ENCODE results near the gene ATIC. TPM values are rescaled to one million over a fixed set of nuclear protein-coding genes. Genes with fewer than 3 reads are reported as not detected.

The ATIC gene
- total and polyA plus RNA-seq, 2 donors (not counting 1 experiment from before 2014, with no cell fraction given): 40.3 to 92.7 TPM

DNA sequence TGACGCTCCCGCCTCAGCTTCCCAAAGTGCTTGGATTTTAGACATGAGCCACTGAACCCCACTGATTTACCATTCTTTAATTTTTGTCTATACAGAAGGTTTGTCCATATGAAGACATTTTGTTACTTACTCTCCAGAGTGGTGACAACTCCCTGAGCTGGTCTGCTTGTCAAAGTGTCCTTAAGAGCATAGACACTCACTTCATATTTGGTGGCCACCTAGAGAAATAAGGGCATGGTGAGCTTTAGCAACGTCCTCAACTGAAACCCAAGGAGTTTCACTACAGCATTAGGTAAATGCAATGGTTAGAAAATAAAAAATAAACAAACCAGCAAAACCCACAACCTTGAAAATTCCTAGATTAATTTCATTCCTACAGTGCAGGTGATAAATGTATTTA lies 66.2 kb downstream of the ATIC start:
- Histone ChIP-seq H3K9ac (ENCODE audit: insufficient read depth, low read length) (no peak overlapping the region), H3K4me2 (ENCODE audit: extremely low read depth, insufficient read depth, low read length) (no peak overlapping the region), H3K36me3 (ENCODE audit: control insufficient read depth, insufficient read depth, low read length) (peaks cover 35% of the 10 kb centered on the region), H3K27ac (ENCODE audit: insufficient read depth, low read length) (no peak overlapping the region), H4K20me1 (ENCODE audit: control insufficient read depth, extremely low read depth, insufficient read depth, low read length) (no peaks in the 10 kb centered on the region), H3K9me3 (ENCODE audit: control insufficient read depth, insufficient read depth, low read depth, low read length) (no peaks in the 10 kb centered on the region), H3K4me3 (replicated peaks in 1 of 4; ENCODE audit: control extremely low read depth in 1 of 4, insufficient read depth in 1 of 4, low read depth in 3 of 4, low read length in 4 of 4) (no peak overlapping the region), H3K4me1 (ENCODE audit: control insufficient read depth, extremely low read depth, insufficient read depth, low read length) (no peaks in the 10 kb centered on the region), H3K79me2 (ENCODE audit: control insufficient read depth, insufficient read depth, low read length) (peaks cover 5% of the 10 kb centered on the region), H3K27me3 (ENCODE audit: control insufficient read depth, insufficient read depth, low read length) (no peaks in the 10 kb centered on the region), H2AFZ (ENCODE audit: low read length) (no peak overlapping the region)
- no peak for DNase-seq (ENCODE audit: low read depth in 2 of 2)
- TF ChIP-seq, protein P1, sequence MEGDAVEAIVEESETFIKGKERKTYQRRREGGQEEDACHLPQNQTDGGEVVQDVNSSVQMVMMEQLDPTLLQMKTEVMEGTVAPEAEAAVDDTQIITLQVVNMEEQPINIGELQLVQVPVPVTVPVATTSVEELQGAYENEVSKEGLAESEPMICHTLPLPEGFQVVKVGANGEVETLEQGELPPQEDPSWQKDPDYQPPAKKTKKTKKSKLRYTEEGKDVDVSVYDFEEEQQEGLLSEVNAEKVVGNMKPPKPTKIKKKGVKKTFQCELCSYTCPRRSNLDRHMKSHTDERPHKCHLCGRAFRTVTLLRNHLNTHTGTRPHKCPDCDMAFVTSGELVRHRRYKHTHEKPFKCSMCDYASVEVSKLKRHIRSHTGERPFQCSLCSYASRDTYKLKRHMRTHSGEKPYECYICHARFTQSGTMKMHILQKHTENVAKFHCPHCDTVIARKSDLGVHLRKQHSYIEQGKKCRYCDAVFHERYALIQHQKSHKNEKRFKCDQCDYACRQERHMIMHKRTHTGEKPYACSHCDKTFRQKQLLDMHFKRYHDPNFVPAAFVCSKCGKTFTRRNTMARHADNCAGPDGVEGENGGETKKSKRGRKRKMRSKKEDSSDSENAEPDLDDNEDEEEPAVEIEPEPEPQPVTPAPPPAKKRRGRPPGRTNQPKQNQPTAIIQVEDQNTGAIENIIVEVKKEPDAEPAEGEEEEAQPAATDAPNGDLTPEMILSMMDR (conservative IDR thresholded peaks at IDR 0.05 in 1 of 2, IDR thresholded peaks at IDR 0.05 in 1 of 2; ENCODE audit: low read depth in 1 of 2, low read length in 2 of 2): no peak
- TF ChIP-seq EZH2 (IDR thresholded peaks at IDR 0.05; ENCODE audit: low read length, missing control alignments): no peak

DNA sequence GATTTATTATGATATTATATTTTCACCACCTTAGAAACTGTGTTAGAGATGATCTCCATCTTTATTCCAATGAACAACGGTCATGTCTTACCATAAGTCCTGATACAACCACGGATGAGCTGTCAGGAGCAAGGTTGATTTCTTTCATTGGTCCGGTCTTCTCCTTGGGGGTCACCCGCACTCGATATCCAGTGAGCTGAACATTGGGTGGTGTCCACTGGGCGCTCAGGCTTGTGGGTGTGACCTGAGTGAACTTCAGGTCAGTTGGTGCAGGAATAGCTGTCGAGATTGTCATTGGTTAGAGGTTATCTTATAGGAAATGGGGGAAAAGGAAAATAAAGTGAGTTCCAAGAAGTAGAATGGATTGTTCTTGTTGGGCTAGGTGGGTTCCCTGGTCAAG lies 67.2 kb downstream of the ATIC start:
- Histone ChIP-seq H3K36me3 (ENCODE audit: control insufficient read depth, insufficient read depth, low read length) (peaks cover 42% of the 10 kb centered on the region), H2AFZ (ENCODE audit: low read length) (no peak overlapping the region), H3K9me3 (ENCODE audit: control insufficient read depth, insufficient read depth, low read depth, low read length) (no peaks in the 10 kb centered on the region), H3K4me1 (ENCODE audit: control insufficient read depth, extremely low read depth, insufficient read depth, low read length) (no peaks in the 10 kb centered on the region), H3K27ac (ENCODE audit: insufficient read depth, low read length) (no peak overlapping the region), H3K79me2 (ENCODE audit: control insufficient read depth, insufficient read depth, low read length) (peaks cover 5% of the 10 kb centered on the region), H3K9ac (ENCODE audit: insufficient read depth, low read length) (no peak overlapping the region), H3K4me3 (replicated peaks in 1 of 4; ENCODE audit: control extremely low read depth in 1 of 4, insufficient read depth in 1 of 4, low read depth in 3 of 4, low read length in 4 of 4) (no peak overlapping the region), H3K27me3 (ENCODE audit: control insufficient read depth, insufficient read depth, low read length) (no peaks in the 10 kb centered on the region), H4K20me1 (ENCODE audit: control insufficient read depth, extremely low read depth, insufficient read depth, low read length) (no peaks in the 10 kb centered on the region), H3K4me2 (ENCODE audit: extremely low read depth, insufficient read depth, low read length) (no peak overlapping the region)
- DNase-seq (ENCODE audit: low read depth in 2 of 2): no peak
- no peak for TF ChIP-seq EZH2 (IDR thresholded peaks at IDR 0.05; ENCODE audit: low read length, missing control alignments)
- TF ChIP-seq, protein P1 (conservative IDR thresholded peaks at IDR 0.05 in 1 of 2, IDR thresholded peaks at IDR 0.05 in 1 of 2; ENCODE audit: low read depth in 1 of 2, low read length in 2 of 2): no peak

DNA sequence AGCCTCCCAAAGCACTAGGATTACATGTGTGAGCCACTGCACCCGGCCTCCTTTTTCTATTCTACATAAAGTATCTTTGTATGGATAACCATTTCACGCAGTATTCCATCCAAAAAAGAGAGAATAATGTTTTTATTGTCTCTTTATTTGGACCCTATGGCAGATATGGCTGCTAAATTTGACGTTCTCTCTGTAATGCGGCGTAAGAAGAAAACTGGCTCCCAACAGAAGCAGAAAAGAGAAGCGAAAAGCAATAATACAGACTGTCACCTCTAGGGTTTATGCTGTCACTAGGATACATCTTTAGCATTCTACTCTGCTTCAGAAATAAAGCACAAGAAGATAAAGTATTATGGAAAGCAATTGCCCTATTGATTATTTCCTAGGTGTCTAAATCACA lies 68.1 kb downstream of the ATIC start:
- no peaks in the 10 kb centered on the region for H3K4me1 ChIP-seq (ENCODE audit: control insufficient read depth, extremely low read depth, insufficient read depth, low read length)
- H4K20me1 ChIP-seq (ENCODE audit: control insufficient read depth, extremely low read depth, insufficient read depth, low read length): no peaks in the 10 kb centered on the region
- no peaks in the 10 kb centered on the region for H3K27me3 ChIP-seq (ENCODE audit: control insufficient read depth, insufficient read depth, low read length)
- no peak for DNase-seq (ENCODE audit: low read depth in 2 of 2)
- no peaks in the 10 kb centered on the region for H3K9me3 ChIP-seq (ENCODE audit: control insufficient read depth, insufficient read depth, low read depth, low read length)
- H3K36me3 ChIP-seq (ENCODE audit: control insufficient read depth, insufficient read depth, low read length): peaks cover 40% of the 10 kb centered on the region
- H3K4me2 ChIP-seq (ENCODE audit: extremely low read depth, insufficient read depth, low read length): no peak overlapping the region
- no peak overlapping the region for H2AFZ ChIP-seq (ENCODE audit: low read length)
- TF ChIP-seq EZH2 (IDR thresholded peaks at IDR 0.05; ENCODE audit: low read length, missing control alignments): no peak
- TF ChIP-seq, protein P1 (conservative IDR thresholded peaks at IDR 0.05 in 1 of 2, IDR thresholded peaks at IDR 0.05 in 1 of 2; ENCODE audit: low read depth in 1 of 2, low read length in 2 of 2): no peak
- H3K9ac ChIP-seq (ENCODE audit: insufficient read depth, low read length): no peak overlapping the region
- H3K4me3 ChIP-seq (replicated peaks in 1 of 4; ENCODE audit: control extremely low read depth in 1 of 4, insufficient read depth in 1 of 4, low read depth in 3 of 4, low read length in 4 of 4): no peak overlapping the region
- H3K79me2 ChIP-seq (ENCODE audit: control insufficient read depth, insufficient read depth, low read length): peaks cover 5% of the 10 kb centered on the region
- H3K27ac ChIP-seq (ENCODE audit: insufficient read depth, low read length): no peak overlapping the region
